ENCODE data around the gene SLC39A2. TPM values are rescaled to one million over a fixed set of nuclear protein-coding genes. Genes with fewer than 3 reads are reported as not detected.

The SLC39A2 gene
- polyA plus RNA-seq, 1 donor (not counting 4 experiments of a cell fraction or from before 2014, with no cell fraction given) = 0.94 TPM

GRCh38 chr14:20989471-20989786 is 9.7 kb upstream of the SLC39A2 start:
- Histone ChIP-seq H3K4me1 (ENCODE audit: control insufficient read depth, extremely low read depth, insufficient read depth, low read length) (peaks cover 33% of the 10 kb centered on the region), H3K9ac (ENCODE audit: control insufficient read depth, extremely low read depth, insufficient read depth, low read length) (peak overlapping the region; percentile 56), H3K27ac (ENCODE audit: control insufficient read depth, insufficient read depth, low read length) (peak overlapping the region; percentile 83), H2AFZ (ENCODE audit: control insufficient read depth, low read length) (peak overlapping the region; percentile 49), H3K36me3 (ENCODE audit: control insufficient read depth in 2 of 2, extremely low read depth in 1 of 2, insufficient read depth in 2 of 2, low read length in 2 of 2) (peaks cover 5 to 13% of the 10 kb centered on the region in 2 experiments), H3K9me3 (ENCODE audit: control insufficient read depth, low read depth, low read length) (no peaks in the 10 kb centered on the region), H4K20me1 (ENCODE audit: control insufficient read depth, extremely low read depth, insufficient read depth, low read length) (no peaks in the 10 kb centered on the region), H3K79me2 (ENCODE audit: control insufficient read depth, insufficient read depth, low read length) (peaks cover 25% of the 10 kb centered on the region), H3K4me2 (ENCODE audit: control insufficient read depth, extremely low read depth, insufficient read depth, low read depth, low read length) (peak overlapping the region; percentile 66), H3K27me3 (ENCODE audit: control insufficient read depth, extremely low read depth, insufficient read depth, low read length) (no peaks in the 10 kb centered on the region), H3K4me3 (ENCODE audit: control insufficient read depth in 2 of 3, extremely low read depth in 1 of 3, insufficient read depth in 2 of 3, low read depth in 1 of 3, low read length in 3 of 3) (peak overlapping the region in 2 of 3 experiments; percentile 29 to 57), H3K9me1 (ENCODE audit: control insufficient read depth, extremely low read depth, insufficient read depth, low read length) (no peaks in the 10 kb centered on the region)
- FAIRE-seq (no peak), DNase-seq (ENCODE audit: low read depth, low spot score) (peak; percentile 48)
- dilution Hi-C loops (cut with MboI; ENCODE audit: extremely low pct_ligation_motif_present, low sequenced_read_pairs) = no loop called here
- TF ChIP-seq EZH2 (IDR thresholded peaks at IDR 0.05; ENCODE audit: low read length) (no peak), CTCF (optimal IDR thresholded peaks at IDR 0.05 in 1 of 3, IDR thresholded peaks at IDR 0.05 in 1 of 3, conservative IDR thresholded peaks at IDR 0.05 in 1 of 3; ENCODE audit: extremely low read depth in 1 of 3, insufficient read depth in 2 of 3, low read length in 3 of 3) (no peak)

GRCh38 chr14:20989787-20990600 is 9.1 kb upstream of the SLC39A2 start, which contains the start of gene METTL17:
Gene METTL17, plus strand, starts transcription at chr14:20989980. Its CDS starts 23 bp downstream, at chr14:20990003.
- FAIRE-seq (no peak), DNase-seq (ENCODE audit: low read depth, low spot score) (no peak)
- Histone ChIP-seq H3K79me2 (ENCODE audit: control insufficient read depth, insufficient read depth, low read length) (peaks cover 25% of the 10 kb centered on the region), H2AFZ (ENCODE audit: control insufficient read depth, low read length) (peak within 1 kb of the TSS; percentile 83), H3K27me3 (ENCODE audit: control insufficient read depth, extremely low read depth, insufficient read depth, low read length) (no peaks in the 10 kb centered on the region), H4K20me1 (ENCODE audit: control insufficient read depth, extremely low read depth, insufficient read depth, low read length) (no peaks in the 10 kb centered on the region), H3K36me3 (ENCODE audit: control insufficient read depth in 2 of 2, extremely low read depth in 1 of 2, insufficient read depth in 2 of 2, low read length in 2 of 2) (peaks cover 10 to 17% of the 10 kb centered on the region in 2 experiments), H3K27ac (ENCODE audit: control insufficient read depth, insufficient read depth, low read length) (peak within 1 kb of the TSS; percentile 83), H3K9me1 (ENCODE audit: control insufficient read depth, extremely low read depth, insufficient read depth, low read length) (no peaks in the 10 kb centered on the region), H3K4me2 (ENCODE audit: control insufficient read depth, extremely low read depth, insufficient read depth, low read depth, low read length) (peak within 1 kb of the TSS; percentile 90), H3K9me3 (ENCODE audit: control insufficient read depth, low read depth, low read length) (no peaks in the 10 kb centered on the region), H3K4me1 (ENCODE audit: control insufficient read depth, extremely low read depth, insufficient read depth, low read length) (peaks cover 33% of the 10 kb centered on the region), H3K4me3 (ENCODE audit: control insufficient read depth in 2 of 3, extremely low read depth in 1 of 3, insufficient read depth in 2 of 3, low read depth in 1 of 3, low read length in 3 of 3) (peak within 1 kb of the TSS; percentile 86 to 90 (median 89)), H3K9ac (ENCODE audit: control insufficient read depth, extremely low read depth, insufficient read depth, low read length) (peak within 1 kb of the TSS; percentile 77)
- dilution Hi-C loops (cut with MboI; ENCODE audit: extremely low pct_ligation_motif_present, low sequenced_read_pairs) = no loop called here
- TF ChIP-seq CTCF (optimal IDR thresholded peaks at IDR 0.05 in 1 of 3, IDR thresholded peaks at IDR 0.05 in 1 of 3, conservative IDR thresholded peaks at IDR 0.05 in 1 of 3; ENCODE audit: extremely low read depth in 1 of 3, insufficient read depth in 2 of 3, low read length in 3 of 3) (peak; percentile 42 to 53 (median 53)), EZH2 (IDR thresholded peaks at IDR 0.05; ENCODE audit: low read length) (no peak)

All from keratinocyte (primary cell).